ENCODE data around the gene GAB2.
"Not testable (repeated sequence)": the region's sequence is repeated elsewhere in the genome, so short reads cannot be mapped to it uniquely, and the experiment has no call there.

GAB2 gene

DNA sequence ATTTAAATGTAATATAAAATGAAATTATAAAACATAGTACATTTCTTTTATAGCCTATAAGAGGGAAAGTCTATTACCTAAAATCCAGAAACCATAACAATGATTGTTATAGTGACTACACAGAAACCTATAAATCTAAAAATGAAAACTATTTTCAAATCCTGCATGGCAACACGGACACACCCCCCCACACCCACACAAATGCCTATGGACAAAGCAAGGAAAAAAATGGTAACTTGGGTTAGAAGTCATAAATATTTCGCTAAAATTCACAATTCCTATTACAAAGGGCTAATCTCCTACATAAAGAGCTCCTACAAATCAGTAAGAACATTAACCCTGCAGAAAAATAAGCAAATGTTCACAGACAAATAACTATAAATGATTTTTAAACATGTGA, 56.4 kb downstream of the GAB2 start:
- DNase-seq: no peak

GRCh38 chr11:78359921-78360320, 57.7 kb downstream of the GAB2 start:
- DNase-seq: no peak

- DNase-seq: not testable (repeated sequence)
Measured at GRCh38 chr11:78357924-78358323, 59.7 kb downstream of the GAB2 start.

- not testable (repeated sequence) for DNase-seq
Measured at GRCh38 chr11:78357425-78357824, 60.2 kb downstream of the GAB2 start.

- DNase-seq: not testable (repeated sequence)
Measured at GRCh38 chr11:78355742-78356141, 61.9 kb downstream of the GAB2 start.

DNA sequence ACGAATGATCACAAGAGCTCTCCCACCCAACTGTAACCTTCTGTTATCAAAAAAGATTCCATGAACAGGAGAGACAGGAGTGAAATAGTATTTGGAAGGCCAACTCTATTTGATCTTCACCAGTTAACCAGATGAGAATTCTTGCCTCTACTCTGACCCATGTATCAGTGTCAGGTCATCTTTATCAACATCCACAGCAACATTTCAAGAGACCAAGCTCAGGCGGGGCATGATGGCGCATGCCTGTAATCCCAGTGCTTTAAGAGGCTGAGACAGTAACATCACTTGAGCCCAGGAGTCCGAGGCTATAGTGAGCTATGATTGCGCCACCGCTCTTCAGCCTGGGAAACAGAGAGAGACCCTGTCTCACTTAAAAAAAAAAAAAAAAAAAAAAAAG, 62.3 kb downstream of the GAB2 start:
- DNase-seq: no peak

GRCh38 chr11:78354408-78355308, 63.0 kb downstream of the GAB2 start:
- DNase-seq: no peak

DNA sequence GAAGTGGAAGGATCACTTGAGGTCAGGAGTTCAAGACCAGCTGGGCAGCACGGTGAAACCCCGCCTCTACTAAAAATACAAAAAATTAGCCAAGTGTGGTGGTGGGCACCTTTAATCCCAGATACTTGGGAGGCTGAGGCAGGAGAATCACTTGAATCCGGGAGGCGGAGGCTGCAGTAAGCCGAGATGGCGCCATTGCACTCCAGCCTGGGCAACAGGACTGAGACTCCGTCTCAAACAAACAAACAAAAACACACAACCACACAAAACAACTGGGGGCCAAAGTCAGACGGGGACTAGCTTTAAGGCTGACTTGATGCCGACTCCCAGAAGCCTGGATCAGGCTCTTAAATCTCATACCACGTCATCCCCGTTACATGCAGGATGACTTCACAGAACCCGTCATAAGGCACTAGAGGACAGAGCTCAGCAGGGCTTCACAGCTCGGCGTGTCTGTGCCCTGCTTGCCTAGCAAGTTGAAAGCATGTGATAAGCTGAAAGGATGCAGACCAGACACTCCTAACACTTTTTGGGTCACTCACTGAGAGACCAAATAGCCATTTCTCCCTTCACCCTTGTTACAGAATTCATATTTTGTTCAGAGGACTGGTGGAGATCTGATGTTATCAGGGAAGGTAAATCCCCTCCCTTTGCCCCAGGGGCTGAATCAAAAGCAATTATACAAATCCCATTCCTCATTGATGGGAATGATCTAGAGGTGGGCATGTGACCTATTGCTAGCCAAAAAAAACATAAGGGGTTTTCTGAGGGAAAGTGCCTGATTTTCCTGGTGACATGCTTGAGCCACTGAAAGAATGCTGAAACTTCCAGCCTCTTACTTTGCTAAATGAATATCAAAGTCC, 65.4 kb downstream of the GAB2 start:
- no peak for DNase-seq

- DNase-seq: no peak
Measured at GRCh38 chr11:78351193-78351592, 66.4 kb downstream of the GAB2 start.

GRCh38 chr11:78350646-78351165, 66.9 kb downstream of the GAB2 start:
- DNase-seq: no peak

DNA sequence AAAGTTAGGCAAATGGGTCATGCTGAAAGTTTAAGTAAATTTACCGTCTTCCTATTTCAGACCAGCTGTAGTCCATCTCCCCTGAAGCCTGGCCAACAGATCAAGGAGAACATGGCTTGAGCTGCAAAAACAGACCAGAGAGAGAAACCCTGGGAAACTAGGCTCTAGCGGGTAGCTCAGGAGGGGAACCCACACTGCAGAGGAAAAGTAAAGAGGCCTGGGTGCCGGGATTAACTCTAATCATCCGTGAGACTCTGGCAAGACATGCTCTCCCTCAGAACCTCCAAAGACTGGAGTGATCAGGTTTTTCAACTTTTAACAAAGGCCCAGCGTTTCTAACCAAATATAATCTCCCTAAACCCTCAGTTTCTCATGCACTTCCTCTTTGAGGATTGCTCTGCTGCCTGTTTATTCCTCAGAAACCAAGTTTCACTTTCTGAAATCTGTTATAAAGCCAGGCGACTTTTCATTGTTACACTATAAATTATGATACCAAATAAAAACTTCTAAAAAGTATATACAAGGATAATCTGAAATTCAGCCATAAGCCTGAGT, 67.5 kb downstream of the GAB2 start:
- DNase-seq: no peak

GRCh38 chr11:78349624-78350023, 68.0 kb downstream of the GAB2 start:
- DNase-seq: no peak

GRCh38 chr11:78349114-78349513, 68.5 kb downstream of the GAB2 start:
- no peak for DNase-seq

DNA sequence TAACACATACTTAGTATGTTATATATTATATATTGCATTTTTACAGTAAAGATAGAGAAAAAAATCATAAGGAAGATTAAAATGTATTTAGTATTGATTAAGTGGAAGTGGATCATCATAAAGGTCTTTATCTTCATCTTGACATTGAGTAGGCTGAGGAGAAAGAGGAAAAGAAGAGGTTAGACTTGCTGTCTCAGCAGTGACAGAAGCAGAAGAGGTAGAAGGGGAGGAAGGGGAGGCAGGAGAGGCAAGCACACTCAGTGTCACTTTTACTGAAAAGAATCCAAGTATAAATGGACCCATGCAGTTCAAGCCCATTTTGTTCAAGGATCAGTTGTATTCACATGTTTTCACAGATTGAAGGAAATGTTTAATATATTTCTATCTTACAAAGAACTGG, 69.7 kb downstream of the GAB2 start:
- DNase-seq: no peak

DNA sequence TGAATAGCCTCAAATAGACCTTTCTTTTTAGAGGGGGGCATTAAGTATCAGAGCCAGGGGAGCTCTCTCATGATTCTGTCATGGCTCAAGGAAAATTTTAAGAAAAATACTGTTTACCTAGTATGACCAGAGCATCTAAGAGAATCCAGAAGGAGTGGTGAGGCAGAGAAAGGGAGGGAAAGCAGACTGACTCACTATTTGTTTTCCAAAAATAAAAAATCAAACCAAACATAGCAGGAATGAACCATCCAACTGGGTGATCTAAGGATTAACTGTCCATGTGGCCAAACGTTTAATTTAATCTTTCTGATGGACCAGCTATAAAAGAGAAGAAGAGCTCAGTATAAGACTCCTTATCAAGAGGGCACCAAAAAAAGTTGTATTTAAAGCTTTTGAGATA, 70.8 kb downstream of the GAB2 start:
- DNase-seq: no peak

GRCh38 chr11:78345450-78345849, 72.2 kb downstream of the GAB2 start:
- no peak for DNase-seq

DNA sequence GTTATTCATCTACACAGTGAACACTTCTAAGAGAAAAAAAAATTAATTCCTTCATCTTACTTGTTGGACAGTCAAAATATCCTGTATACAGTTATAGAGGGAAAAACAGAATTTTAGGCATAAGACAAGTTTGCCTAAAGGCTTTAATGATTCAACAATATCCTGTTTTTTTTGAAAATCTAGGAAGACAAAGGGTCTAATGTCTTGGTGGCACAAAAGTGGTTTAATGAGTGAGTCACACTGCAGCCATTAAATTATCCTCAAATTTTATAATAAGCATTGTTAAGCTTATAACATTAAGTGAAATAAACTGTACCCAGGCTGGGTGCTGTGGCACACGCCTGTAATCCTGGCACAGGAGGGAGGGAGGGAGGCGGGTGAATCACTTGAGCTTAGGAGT, 72.9 kb downstream of the GAB2 start:
- no peak for DNase-seq

GRCh38 chr11:78344094-78344493, 73.5 kb downstream of the GAB2 start:
- no peak for DNase-seq

- DNase-seq: no peak
Measured at GRCh38 chr11:78343303-78343702, 74.3 kb downstream of the GAB2 start.

DNA sequence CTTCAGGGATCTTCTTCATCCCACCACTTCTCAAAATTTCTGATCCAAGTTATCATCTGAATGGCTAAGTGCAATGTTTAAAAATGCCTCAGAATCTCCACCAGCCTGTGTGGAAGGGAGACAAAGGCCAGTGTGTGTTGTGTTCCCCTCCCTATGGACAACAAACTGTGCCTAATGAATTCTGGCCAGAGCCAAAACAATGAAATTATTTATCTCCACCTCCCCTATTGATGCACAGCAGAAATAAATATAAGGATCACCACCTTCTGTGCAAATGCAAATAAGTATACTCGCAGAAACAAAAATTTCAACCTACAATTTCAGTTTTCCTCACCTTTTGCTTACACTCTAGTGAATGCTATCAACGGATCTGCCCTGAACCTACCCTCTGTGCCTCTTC, 75.8 kb downstream of the GAB2 start:
- no peak for DNase-seq

- DNase-seq: no peak
Measured at GRCh38 chr11:78340530-78340929, 77.1 kb downstream of the GAB2 start.

- DNase-seq: no peak
Measured at GRCh38 chr11:78339945-78340344, 77.7 kb downstream of the GAB2 start.

DNA sequence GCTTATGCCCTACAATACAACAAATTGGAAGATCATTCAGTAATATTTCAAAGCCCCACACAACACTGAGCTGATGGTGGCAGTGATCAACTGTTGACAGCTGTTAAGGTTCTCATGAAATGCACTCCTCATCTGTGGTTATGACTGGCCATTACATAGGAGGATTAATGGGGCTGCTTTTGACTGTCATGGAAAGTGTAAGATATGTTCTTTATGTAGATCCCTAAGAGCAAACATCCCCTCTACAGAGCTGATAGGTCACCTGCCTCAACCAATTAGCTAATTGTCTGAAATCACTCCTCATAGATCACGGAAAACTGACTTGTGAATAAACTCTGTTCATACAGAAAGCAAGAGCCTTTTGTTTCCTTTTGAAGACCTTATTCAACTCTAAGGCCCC, 78.1 kb downstream of the GAB2 start:
- DNase-seq: no peak

Measured in activated naive CD4-positive, alpha-beta T cell treated with anti-CD3 and anti-CD28 coated beads, Interleukin-2, amount 50 U/mL, for 16 hours (primary cell).